IMR-90 (cell line): ENCODE measurements around the gene SEMA5A. TPM values are rescaled to one million over a fixed set of nuclear protein-coding genes. Genes with fewer than 3 reads are reported as not detected.

Source experiments
- ATAC-seq: fragments of 200-7000 bp; cut with Tn5 transposase; 2 replicates; pipeline ENCODE4 v1.9.1; 2020; ENCODE audit warnings: low read depth, mild to moderate bottlenecking, moderate library complexity
- BruUV-seq: library from RNA; stranded (reverse); fragments of 400-500 nt; replicated peaks from 2 replicates; lab custom pipeline; 2021; lab: Mats Ljungman, UMichigan
- CTCF ChIA-PET: fragments of 300-600 bp; formaldehyde crosslinking; extraction: SDS; loops from one replicate; lab custom pipeline; 2021; ENCODE audit warnings: antibody characterized with exemption; lab: Yijun Ruan, JAX
- POLR2A ChIA-PET: fragments of 300-600 bp; sonication (Branson Sonifier 250); formaldehyde crosslinking; loops from one replicate; lab custom pipeline; 2022; ENCODE audit warnings: antibody characterized with exemption; ENCODE audit not compliant: unreplicated experiment; lab: Charles Lee
- DNase-seq: peaks from one replicate; pipeline ENCODE4 v3.0.0; 2013
- H2AFZ ChIP-seq: replicated peaks from 2 replicates; pipeline ENCODE3; 2013; ENCODE audit warnings: low read length, mild to moderate bottlenecking; ENCODE audit not compliant: poor library complexity
- H2AK5ac ChIP-seq: 2 replicates; pipeline ENCODE4 v1.6.1; 2013; ENCODE audit warnings: low read depth, low read length, inconsistent platforms
- H2AK9ac ChIP-seq: replicated peaks from 2 replicates; pipeline ENCODE3; 2013; ENCODE audit warnings: mild to moderate bottlenecking, low read depth, low read length, moderate library complexity; ENCODE audit not compliant: poor library complexity
- H2BK120ac ChIP-seq: 2 replicates; pipeline ENCODE4 v1.6.1; 2013; ENCODE audit warnings: low read depth, low read length, inconsistent platforms
- H2BK15ac ChIP-seq: 3 replicates; pipeline ENCODE4 v1.6.1; 2013; ENCODE audit warnings: low read depth, low read length, inconsistent platforms
- H2BK20ac ChIP-seq: 2 replicates; pipeline ENCODE4 v1.6.1; 2013; ENCODE audit warnings: low read depth, mild to moderate bottlenecking, inconsistent platforms, low read length, moderate library complexity
- H2BK5ac ChIP-seq: 2 replicates; pipeline ENCODE4 v1.6.1; 2013; ENCODE audit warnings: mild to moderate bottlenecking, low read depth, low read length, inconsistent platforms; ENCODE audit not compliant: poor library complexity, severe bottlenecking
- H3K14ac ChIP-seq: replicated peaks from 2 replicates; pipeline ENCODE4 v1.6.1; 2013; ENCODE audit warnings: low read depth, low read length, inconsistent platforms
- H3K18ac ChIP-seq: 2 replicates; pipeline ENCODE4 v1.6.1; 2013; ENCODE audit warnings: low read depth, low read length, control low read depth
- H3K23ac ChIP-seq: 2 replicates; pipeline ENCODE4 v1.6.1; 2013; ENCODE audit warnings: low read depth, low read length, inconsistent platforms
- H3K27ac ChIP-seq: 2 replicates; pipeline ENCODE4 v1.5.1; 2013; ENCODE audit warnings: mild to moderate bottlenecking, control low read depth, low read length; ENCODE audit not compliant: insufficient read depth
- H3K27me3 ChIP-seq: 2 replicates; pipeline ENCODE4 v1.6.1; 2013; ENCODE audit warnings: low read length; ENCODE audit not compliant: control insufficient read depth, insufficient read depth
- H3K36me3 ChIP-seq: 2 replicates; pipeline ENCODE4 v1.6.1; 2013; ENCODE audit warnings: low read length, mixed read lengths; ENCODE audit not compliant: control insufficient read depth, insufficient read depth
- H3K4ac ChIP-seq: 2 replicates; pipeline ENCODE4 v1.6.1; 2013; ENCODE audit warnings: low read depth, low read length, inconsistent platforms
- H3K4me1 ChIP-seq: 2 replicates; pipeline ENCODE4 v1.6.1; 2013; ENCODE audit warnings: low read length, mixed read lengths; ENCODE audit not compliant: control insufficient read depth, insufficient read depth
- H3K4me2 ChIP-seq: 2 replicates; pipeline ENCODE4 v1.6.1; 2013; ENCODE audit warnings: low read depth, mild to moderate bottlenecking, control low read depth, low read length, moderate library complexity
- H3K4me3 ChIP-seq: 2 replicates; pipeline ENCODE4 v1.5.1; 2013; ENCODE audit warnings: low read depth, mild to moderate bottlenecking, control low read depth, low read length, moderate library complexity; ENCODE audit not compliant: insufficient read depth
- H3K56ac ChIP-seq: 2 replicates; pipeline ENCODE4 v1.6.1; 2013; ENCODE audit warnings: low read length, inconsistent platforms; ENCODE audit not compliant: insufficient read depth; ENCODE audit errors: extremely low read depth
- H3K79me1 ChIP-seq, 2 experiments: 2 replicates each; pipeline ENCODE4 v1.6.1; 2013; ENCODE audit warnings: low read length in 2 of 2, inconsistent platforms in 1 of 2, low read depth in 1 of 2
- H3K9ac ChIP-seq: 2 replicates; pipeline ENCODE4 v1.6.1; 2013; ENCODE audit warnings: low read depth, low read length, control low read depth
- H3K9me1 ChIP-seq: 2 replicates; pipeline ENCODE4 v1.6.1; 2013; ENCODE audit warnings: low read length, inconsistent platforms; ENCODE audit not compliant: insufficient read depth
- H3K9me3 ChIP-seq: 2 replicates; pipeline ENCODE4 v1.6.1; 2013; ENCODE audit warnings: low read length; ENCODE audit not compliant: control insufficient read depth, insufficient read depth
- H4K20me1 ChIP-seq: 2 replicates; pipeline ENCODE4 v1.6.1; 2013; ENCODE audit warnings: low read length, inconsistent platforms; ENCODE audit not compliant: insufficient read depth
- H4K5ac ChIP-seq: 2 replicates; pipeline ENCODE4 v1.6.1; 2013; ENCODE audit warnings: mild to moderate bottlenecking, low read depth, low read length, control low read depth
- H4K8ac ChIP-seq, 2 experiments: 2 replicates each; pipeline ENCODE4 v1.6.1; 2013; ENCODE audit warnings: low read depth in 2 of 2, low read length in 2 of 2, control low read depth in 1 of 2, inconsistent platforms in 1 of 2
- H4K91ac ChIP-seq: 2 replicates; pipeline ENCODE4 v1.6.1; 2013; ENCODE audit warnings: low read depth, low read length, inconsistent platforms; ENCODE audit not compliant: insufficient read depth
- BHLHE40 ChIP-seq: fragments of 150-350 bp; IDR thresholded peaks from 2 replicates; pipeline ENCODE4 v1.6.1; 2016; ENCODE audit warnings: mild to moderate bottlenecking, low read depth, low read length
- CEBPB ChIP-seq: IDR thresholded peaks from 2 replicates; pipeline ENCODE4 v1.6.1; 2012; ENCODE audit warnings: low read depth, low read length, improper control_type of control experiment
- CHD1 ChIP-seq: IDR thresholded peaks from 2 replicates; pipeline ENCODE4 v1.6.1; 2012; ENCODE audit warnings: low read depth, low read length, improper control_type of control experiment
- FOS ChIP-seq: fragments of 150-350 bp; IDR thresholded peaks from 2 replicates; pipeline ENCODE4 v1.6.1; 2016; ENCODE audit warnings: low read depth, low read length
- MAFK ChIP-seq: IDR thresholded peaks from 2 replicates; pipeline ENCODE4 v1.6.1; 2012; ENCODE audit warnings: low read depth, low read length, improper control_type of control experiment
- MAZ ChIP-seq: IDR thresholded peaks from 2 replicates; pipeline ENCODE4 v1.6.1; 2012; ENCODE audit warnings: low read depth, mild to moderate bottlenecking, low read length, improper control_type of control experiment, moderate library complexity, borderline replicate concordance
- RAD21 ChIP-seq: IDR thresholded peaks from 2 replicates; pipeline ENCODE4 v1.6.1; 2012; ENCODE audit warnings: low read length, improper control_type of control experiment
- RCOR1 ChIP-seq: IDR thresholded peaks from 2 replicates; pipeline ENCODE4 v1.6.1; 2012; ENCODE audit warnings: mild to moderate bottlenecking, low read length, improper control_type of control experiment; ENCODE audit not compliant: insufficient replicate concordance
- SMC3 ChIP-seq: fragments of 150-350 bp; IDR thresholded peaks from 2 replicates; pipeline ENCODE4 v1.6.1; 2016; ENCODE audit warnings: low read depth, mild to moderate bottlenecking, antibody characterized with exemption, low read length, moderate library complexity
- WGBS, 2 experiments: methylation state at CpG; one replicate each; pipeline versions ENCODE4 v1.1.5 to v1.1.7; 2013; ENCODE audit warnings: missing lambda C conversion rate in 2 of 2; ENCODE audit not compliant: insufficient read length in 1 of 2; ENCODE audit errors: extremely low coverage in 2 of 2; 5-methylcytosine and 5-hydroxymethylcytosine counted together
- dilution Hi-C: fragments of 300-500 bp; cut with HindIII; formaldehyde crosslinking; loops from one replicate; pipeline ENCODE4 v1.14.3; 2018; ENCODE audit warnings: low sequenced_read_pairs; ENCODE audit not compliant: unreplicated experiment
- in situ Hi-C: fragments of 300-500 bp; cut with MboI; formaldehyde crosslinking; loops from 3 replicates; pipeline ENCODE4 v1.14.3; 2019; ENCODE audit warnings: low sequenced_read_pairs, inconsistent platforms, mixed read lengths
- intact Hi-C: fragments of 100-400 bp; cut with micrococcal nuclease; formaldehyde crosslinking; loops from 2 replicates; pipeline ENCODE4 v1.10.0; 2022
- polyA plus RNA-seq, 3 experiments: library from polyadenylated mRNA; depleted of rRNA; stranded (reverse); fragments of >200 nt; gene quantifications; 2 replicates each; pipeline ENCODE4 v1.2.3, GENCODE V29; 2012; ENCODE audit warnings: low replicate concordance in 1 of 3
- total RNA-seq: library from RNA; depleted of rRNA; stranded (reverse); fragments of >200 nt; gene quantifications from 2 replicates; pipeline ENCODE4 v1.2.3, GENCODE V29; 2012
- TF ChIP-seq, protein P1 (sequence below): conservative IDR thresholded peaks from 2 replicates; pipeline ENCODE4 v1.5.1; 2012; ENCODE audit warnings: mild to moderate bottlenecking, low read depth, low read length, improper control_type of control experiment
- TF ChIP-seq, protein P2 (sequence below): fragments of 150-350 bp; IDR thresholded peaks from 2 replicates; pipeline ENCODE4 v1.6.1; 2016; ENCODE audit warnings: low read depth, mild to moderate bottlenecking, low read length, moderate library complexity, borderline replicate concordance

The SEMA5A gene
- total and polyA plus RNA-seq, 2 of the 4 experiments (the other 2 are of a cell fraction): 8.2 to 9.9 TPM

DNA sequence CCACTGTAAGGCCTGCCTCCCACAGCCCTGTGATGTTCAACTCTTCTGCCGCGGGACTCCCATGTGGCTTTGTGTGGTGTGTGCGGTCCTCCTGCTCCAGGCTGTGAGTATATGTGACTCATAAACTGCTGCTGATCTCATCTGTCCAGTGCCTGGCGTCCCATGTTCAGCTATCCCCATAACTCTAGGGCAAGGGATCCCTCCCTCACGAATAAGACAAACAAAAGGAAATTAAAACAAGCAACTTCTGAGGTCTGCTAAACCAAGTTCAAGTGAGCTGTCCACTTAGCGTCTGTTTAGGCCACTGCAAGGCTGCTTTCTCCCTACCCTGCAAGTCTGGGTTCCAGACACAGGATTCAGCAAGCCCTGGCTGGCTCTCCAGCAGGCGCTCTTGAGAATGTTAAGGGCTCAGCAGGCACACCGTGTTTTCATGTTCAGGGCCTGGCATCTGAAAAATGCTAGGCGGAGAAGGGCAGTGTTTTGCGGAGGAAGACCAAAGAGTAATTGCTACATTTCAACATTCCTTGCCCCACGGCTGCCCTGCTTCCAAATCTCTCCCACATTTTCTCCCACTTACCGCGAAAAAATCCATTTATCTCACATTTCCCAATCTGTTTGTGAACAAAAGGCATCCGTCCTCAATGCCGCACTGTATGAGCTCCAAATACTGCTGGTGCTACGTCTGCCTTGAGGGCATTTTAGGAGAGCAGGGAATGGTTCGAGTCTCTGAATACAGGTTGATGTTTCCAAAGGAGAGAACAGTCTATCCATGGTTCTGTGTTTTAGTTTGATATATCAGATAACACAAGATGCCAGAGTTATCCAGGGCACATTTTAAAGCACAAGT is 280.2 kb downstream of the SEMA5A start (continued):
- TF ChIP-seq, protein P1, sequence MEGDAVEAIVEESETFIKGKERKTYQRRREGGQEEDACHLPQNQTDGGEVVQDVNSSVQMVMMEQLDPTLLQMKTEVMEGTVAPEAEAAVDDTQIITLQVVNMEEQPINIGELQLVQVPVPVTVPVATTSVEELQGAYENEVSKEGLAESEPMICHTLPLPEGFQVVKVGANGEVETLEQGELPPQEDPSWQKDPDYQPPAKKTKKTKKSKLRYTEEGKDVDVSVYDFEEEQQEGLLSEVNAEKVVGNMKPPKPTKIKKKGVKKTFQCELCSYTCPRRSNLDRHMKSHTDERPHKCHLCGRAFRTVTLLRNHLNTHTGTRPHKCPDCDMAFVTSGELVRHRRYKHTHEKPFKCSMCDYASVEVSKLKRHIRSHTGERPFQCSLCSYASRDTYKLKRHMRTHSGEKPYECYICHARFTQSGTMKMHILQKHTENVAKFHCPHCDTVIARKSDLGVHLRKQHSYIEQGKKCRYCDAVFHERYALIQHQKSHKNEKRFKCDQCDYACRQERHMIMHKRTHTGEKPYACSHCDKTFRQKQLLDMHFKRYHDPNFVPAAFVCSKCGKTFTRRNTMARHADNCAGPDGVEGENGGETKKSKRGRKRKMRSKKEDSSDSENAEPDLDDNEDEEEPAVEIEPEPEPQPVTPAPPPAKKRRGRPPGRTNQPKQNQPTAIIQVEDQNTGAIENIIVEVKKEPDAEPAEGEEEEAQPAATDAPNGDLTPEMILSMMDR: 0 out of 2 replicates have a peak, but pooled peaks have one; percentile 1

GRCh38 chr5:9264301-9264700 is 281.6 kb downstream of the SEMA5A start:
- H3K27me3 ChIP-seq: no peaks in the 10 kb centered on the region
- in situ Hi-C loops (no loop called here), intact Hi-C loops (no loop called here), dilution Hi-C loops (no loop called here)
- H3K4me2 ChIP-seq: no peak overlapping the region
- no CpG with 5 or more reads among the region's 5 CpGs for WGBS, 2 experiments
- DNase-seq (no peak), ATAC-seq (no peak)
- H3K36me3 ChIP-seq: no peaks in the 10 kb centered on the region
- ChIA-PET POLR2A (no interaction called here), CTCF (no interaction called here)
- H4K5ac ChIP-seq: no peak overlapping the region
- H2BK120ac ChIP-seq: no peak overlapping the region; the same call in 1 of the 2 replicates
- no peak overlapping the region for H3K56ac ChIP-seq
- peak overlapping the region; percentile 91 for H2AK5ac ChIP-seq
- no peak overlapping the region for H3K27ac ChIP-seq
- H3K79me1 ChIP-seq: peaks cover 3 to 25% of the 10 kb centered on the region in 2 experiments; a peak in 3 of 4 replicates
- no peak overlapping the region for H3K18ac ChIP-seq
- no peak overlapping the region for H2AK9ac ChIP-seq
- no peak overlapping the region for H2AFZ ChIP-seq
- H3K14ac ChIP-seq: no peak overlapping the region
- H3K9me3 ChIP-seq: no peaks in the 10 kb centered on the region
- peaks cover 7% of the 10 kb centered on the region for H3K9me1 ChIP-seq
- peaks cover 5% of the 10 kb centered on the region for H3K4me1 ChIP-seq
- H3K23ac ChIP-seq: no peak overlapping the region
- no peak overlapping the region for H4K91ac ChIP-seq
- no peak overlapping the region for H3K4me3 ChIP-seq
- H4K8ac ChIP-seq: peak overlapping the region in 1 of 2 experiments; percentile 57; a peak in 2 of 4 replicates
- peaks cover 11% of the 10 kb centered on the region; the same call in 1 of the 2 replicates for H4K20me1 ChIP-seq
- BruUV-seq: no TSS peak
- peak overlapping the region; percentile 36 for H3K4ac ChIP-seq
- peak overlapping the region; percentile 58; the same call in 2 of the 3 replicates for H2BK15ac ChIP-seq
- 0 out of 2 replicates have a peak overlapping the region, but pooled peaks have one; percentile 18 for H2BK20ac ChIP-seq
- no peak overlapping the region for H2BK5ac ChIP-seq
- no peak overlapping the region for H3K9ac ChIP-seq
- TF ChIP-seq BHLHE40 (no peak), MAZ (no peak), FOS (no peak), RAD21 (no peak), CEBPB (no peak), CHD1 (no peak), MAFK (no peak), SMC3 (no peak), RCOR1 (no peak)
- TF ChIP-seq, protein P2, sequence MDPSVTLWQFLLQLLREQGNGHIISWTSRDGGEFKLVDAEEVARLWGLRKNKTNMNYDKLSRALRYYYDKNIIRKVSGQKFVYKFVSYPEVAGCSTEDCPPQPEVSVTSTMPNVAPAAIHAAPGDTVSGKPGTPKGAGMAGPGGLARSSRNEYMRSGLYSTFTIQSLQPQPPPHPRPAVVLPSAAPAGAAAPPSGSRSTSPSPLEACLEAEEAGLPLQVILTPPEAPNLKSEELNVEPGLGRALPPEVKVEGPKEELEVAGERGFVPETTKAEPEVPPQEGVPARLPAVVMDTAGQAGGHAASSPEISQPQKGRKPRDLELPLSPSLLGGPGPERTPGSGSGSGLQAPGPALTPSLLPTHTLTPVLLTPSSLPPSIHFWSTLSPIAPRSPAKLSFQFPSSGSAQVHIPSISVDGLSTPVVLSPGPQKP: no peak
